ENCODE data around the gene TRIM8.

TRIM8 gene

DNA sequence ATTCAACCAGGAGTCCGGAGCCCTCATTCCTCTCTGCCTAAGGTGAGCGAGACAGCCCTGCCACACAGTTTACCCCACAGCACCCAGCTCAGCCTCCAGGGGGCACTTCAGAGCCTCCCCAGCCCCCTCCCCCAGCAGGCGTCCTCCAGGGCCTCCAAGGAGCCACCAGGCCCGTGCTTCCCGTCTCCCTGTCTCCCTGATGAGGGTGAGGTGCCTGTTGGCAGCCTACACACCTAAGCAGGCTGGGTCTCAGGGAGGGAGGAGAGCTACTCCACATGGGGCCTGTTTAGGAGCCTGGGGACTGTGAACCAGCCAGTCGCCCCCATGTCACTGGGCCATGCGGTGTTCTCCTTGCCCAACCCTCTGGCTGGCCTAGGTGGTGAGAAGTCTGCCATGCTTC is 28.9 kb upstream of the TRIM8 start:
- H3K4me3 ChIP-seq (ENCODE audit: low read depth, low read length): no peak overlapping the region

DNA sequence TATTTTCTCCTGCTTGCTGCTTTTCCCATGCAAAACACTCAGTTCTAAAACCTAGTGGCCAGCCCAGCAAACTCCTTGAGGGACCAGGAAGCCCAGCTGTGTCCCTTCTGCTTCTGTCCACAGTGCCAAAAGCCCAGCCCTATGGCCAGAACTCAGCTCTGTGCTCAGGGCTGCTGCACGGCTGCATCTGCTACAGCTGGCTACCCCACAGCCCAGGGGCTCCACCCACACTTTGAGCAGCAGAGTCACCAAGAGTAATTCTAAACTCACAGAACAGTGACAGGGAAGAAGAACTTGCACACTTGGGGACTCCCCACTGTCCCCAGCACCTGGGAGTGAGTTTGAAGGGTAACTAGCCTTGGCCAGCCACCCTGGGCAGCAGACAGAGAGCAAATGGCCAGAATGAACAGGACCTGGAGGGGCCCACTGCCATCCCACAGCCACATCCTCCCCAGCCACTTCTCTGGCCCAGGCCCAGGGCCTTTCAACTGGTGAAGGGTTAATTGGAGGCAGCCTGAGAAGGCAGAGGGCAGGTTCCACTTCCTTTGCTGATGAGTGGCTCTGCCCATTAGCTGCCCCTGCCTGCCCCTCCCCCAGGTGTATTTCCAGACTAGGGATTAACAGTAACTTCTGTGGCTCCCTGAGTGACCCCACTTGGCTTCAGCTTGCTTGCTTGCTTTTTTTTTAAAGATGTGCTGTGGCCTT is 28.1 kb upstream of the TRIM8 start:
- no peak overlapping the region for H3K4me3 ChIP-seq (ENCODE audit: low read depth, low read length)

DNA sequence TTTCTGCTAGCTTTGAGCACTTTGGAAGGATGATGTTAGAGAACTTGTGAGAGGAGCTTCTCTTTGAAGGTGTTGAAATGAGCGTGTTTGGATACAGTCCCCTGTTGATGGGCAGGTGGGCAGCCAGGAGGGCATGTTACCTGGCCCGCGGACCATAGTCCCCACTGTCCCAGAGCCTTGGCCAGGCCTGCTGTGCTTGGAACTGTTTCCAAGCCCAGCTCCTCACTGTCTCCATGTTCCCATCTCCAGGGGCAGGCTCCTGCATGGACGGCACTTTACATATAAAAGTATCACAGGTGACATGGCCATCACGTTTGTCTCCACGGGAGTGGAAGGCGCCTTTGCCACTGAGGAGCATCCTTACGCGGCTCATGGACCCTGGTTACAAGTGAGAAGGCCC is 27.2 kb upstream of the TRIM8 start:
- no peak overlapping the region for H3K4me3 ChIP-seq (ENCODE audit: low read depth, low read length)

GRCh38 chr10:102617816-102618215 is 26.5 kb upstream of the TRIM8 start:
- no peak overlapping the region for H3K4me3 ChIP-seq (ENCODE audit: low read depth, low read length)

DNA sequence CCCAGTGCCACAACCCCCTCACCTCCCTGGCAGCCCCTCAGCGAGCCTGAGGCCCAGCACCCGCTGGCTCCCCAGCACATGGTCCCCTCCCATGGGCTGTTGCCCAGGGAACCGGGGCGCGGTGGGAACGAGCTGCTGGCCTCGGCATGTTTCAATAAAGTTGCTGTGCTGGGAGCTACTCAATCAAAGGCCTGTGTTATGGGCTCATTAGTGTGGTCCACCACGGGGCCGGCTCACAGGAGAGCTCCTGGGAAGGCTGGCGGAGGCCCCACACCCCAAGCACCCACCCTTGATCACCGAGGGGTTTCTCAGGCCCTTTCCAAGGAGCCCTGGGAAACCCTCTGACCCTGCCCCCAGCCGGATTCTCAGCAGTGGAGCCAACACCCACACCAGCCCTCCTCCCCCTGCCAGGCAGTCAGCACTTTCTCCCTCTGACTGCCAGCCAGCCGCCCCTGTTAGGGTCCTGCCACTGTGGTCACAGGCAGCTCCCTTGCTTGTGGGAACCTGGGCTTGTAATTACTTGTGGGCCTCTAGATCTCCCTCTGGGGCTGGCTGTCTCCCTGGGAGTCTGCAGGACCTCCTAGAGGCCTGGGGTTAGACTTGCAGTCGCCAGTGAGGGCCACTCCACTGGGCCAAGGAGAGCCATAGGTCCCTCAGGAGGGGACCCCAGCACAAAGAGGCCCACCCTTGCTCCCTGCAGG is 24.8 kb upstream of the TRIM8 start:
- H3K4me3 ChIP-seq (ENCODE audit: low read depth, low read length): no peak overlapping the region

- no peak overlapping the region for H3K4me3 ChIP-seq (ENCODE audit: low read depth, low read length)
Measured at GRCh38 chr10:102620138-102620590, 24.1 kb upstream of the TRIM8 start.

DNA sequence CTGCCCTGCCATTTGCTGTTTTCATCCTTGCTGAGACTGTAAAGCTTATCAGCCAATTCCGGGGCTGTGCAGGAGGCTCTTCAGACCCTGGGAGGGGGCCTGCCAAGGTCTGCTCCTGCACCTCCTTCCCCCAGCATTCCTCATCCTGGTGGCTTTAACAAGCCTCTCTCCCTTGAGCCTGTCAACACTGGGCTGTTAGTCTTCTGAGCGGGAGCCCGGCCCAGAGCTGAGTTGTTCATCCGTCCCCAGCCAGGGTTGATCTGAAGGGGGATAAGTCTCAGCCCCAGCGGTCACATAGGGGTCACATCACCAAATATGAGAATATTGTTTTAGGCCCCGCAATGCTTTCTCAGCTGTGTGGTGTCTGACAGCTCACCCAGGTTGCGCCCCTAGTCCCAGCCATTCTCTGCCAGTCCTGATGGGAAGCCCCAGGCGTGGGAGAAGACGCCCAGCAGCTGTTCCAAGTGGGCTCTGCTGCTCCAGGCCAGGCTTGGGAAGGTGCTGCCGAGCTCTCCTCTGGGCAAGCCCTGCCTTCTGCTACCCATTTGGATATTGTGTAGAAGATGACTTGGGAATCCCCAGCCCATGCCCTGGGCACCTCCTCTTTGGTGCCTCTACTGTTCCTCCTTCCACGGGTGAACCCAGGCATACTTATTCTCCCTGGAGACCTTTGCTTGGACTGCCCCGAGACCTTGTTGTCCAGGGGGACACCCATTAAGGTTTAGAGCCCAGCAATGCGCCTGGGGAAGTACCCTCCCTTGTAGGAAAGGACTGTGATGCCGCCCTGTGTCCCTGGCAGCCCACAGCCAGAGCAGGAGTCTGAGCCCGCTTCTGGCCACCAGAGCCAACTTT is 23.5 kb upstream of the TRIM8 start:
- H3K4me3 ChIP-seq (ENCODE audit: low read depth, low read length): no peak overlapping the region

- H3K4me3 ChIP-seq (ENCODE audit: low read depth, low read length): no peak overlapping the region
Measured at GRCh38 chr10:102621443-102622325, 22.6 kb upstream of the TRIM8 start.

DNA sequence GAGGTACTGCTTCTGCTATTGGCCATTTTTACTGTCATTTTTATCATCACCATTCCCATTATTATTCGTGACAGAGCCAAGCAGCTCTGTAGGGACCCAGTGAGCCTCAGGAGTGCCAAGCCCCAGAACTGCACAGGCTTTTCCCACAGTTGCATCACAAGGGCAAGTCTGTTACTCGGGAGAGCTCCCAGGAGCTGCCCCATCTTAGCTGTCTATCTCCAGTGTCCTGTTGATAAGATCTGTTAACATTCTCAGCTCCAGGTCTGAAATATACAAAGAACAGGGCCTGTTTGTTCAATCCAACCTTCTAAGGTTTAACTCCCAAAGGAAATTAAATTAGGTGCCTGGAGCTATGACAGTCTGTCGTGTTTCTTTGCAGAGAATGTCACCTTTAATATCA is 20.2 kb upstream of the TRIM8 start:
- H3K4me3 ChIP-seq (ENCODE audit: low read depth, low read length): no peak overlapping the region

GRCh38 chr10:102624751-102625645 is 19.3 kb upstream of the TRIM8 start:
- H3K4me3 ChIP-seq (ENCODE audit: low read depth, low read length): no peak overlapping the region

GRCh38 chr10:102626026-102626685 is 18.1 kb upstream of the TRIM8 start:
- H3K4me3 ChIP-seq (ENCODE audit: low read depth, low read length): no peak overlapping the region

- H3K4me3 ChIP-seq (ENCODE audit: low read depth, low read length): no peak overlapping the region
Measured at GRCh38 chr10:102627291-102627735, 17.0 kb upstream of the TRIM8 start.

DNA sequence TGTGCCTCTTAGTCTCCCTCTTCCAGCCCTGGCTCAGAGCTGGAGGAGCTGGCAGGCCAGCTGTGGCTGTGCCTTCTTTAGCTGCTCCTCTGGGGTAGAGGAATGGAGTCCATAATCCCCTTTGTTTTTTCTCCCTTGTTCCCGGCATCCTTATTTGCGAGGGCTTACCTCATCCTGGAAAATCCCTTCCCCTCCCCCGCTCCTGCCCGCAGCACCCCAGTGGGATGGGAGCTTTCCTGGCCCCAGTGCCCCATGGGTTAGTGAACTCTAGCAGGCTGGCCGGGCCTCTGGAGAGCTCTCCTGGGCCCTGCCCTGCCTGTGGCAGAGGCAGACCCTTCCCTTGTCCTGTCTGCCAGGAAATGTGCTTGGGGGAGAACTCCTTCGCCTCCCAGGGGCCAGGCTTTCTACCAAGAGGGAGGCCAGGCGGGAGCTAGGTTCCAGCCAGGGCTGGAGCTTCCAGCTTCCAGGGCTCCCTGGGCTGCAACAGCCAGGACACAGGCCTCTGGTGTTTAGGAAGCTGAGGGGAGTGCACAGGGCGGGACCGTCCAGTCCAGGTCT is 16.5 kb upstream of the TRIM8 start:
- no peak overlapping the region for H3K4me3 ChIP-seq (ENCODE audit: low read depth, low read length)

DNA sequence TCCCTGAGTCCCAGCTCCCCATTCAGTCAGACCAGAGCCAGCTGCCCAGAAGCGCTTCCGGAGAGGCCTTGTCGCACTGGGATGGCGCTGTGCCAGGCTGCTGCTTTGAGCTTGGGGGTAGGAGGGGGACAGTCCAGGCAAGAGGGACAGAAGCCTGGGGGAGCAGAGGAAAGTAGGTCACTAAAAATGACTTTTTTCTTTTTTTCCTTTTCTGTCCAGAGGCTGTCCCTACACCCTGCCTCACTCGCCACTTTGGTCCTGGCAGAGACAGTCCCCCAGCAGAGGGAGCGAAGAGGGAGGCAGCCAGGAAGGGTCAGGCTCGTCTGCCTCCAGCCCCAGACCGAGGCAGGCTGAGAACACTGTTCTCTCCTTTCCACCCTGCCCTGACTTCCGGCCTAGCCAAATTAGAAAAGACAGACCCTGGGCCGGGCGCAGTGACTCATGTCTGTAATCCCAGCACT is 15.8 kb upstream of the TRIM8 start:
- no peak overlapping the region for H3K4me3 ChIP-seq (ENCODE audit: low read depth, low read length)

DNA sequence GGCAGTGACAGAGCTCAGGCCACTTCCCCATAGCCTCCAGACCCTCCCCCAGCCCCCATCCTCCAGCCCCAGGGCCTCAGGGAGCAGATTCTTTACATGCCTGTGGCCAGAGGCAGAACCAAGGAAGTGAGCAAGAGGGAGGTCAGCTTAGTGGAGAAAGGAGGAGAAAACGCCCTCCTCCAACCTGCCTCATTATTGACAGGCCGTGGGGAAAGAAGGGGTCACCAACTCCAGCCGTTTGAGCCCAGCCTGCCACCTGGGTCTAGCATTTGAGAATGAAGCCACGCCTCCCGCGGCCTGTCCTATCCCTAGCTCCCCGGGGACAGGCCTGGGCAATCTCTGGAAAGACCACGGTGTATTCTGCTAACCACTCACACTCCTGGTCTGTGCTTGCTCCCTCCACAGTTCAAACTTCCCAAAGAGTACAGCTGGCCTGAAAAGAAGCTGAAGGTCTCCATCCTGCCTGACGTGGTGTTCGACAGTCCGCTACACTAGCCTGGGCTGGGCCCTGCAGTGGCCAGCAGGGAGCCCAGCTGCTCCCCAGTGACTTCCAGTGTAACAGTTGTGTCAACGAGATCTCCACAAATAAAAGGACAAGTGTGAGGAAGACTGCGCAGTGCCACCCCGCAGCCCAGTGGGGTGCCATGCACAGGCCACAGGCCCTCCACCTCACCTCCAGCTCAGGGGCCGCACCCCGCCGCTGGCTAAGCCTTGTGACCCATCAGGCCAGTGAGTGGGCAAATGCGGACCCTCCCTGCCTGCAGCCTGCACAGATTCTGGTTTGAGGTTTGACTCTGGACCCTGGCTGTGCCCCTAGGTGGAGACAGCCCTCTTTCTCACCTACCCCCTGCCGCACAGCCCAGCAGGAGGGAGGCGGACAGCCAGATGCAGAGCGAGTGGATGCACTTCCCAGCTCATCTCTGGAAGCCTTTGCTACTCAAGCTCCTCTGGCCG is 14.3 kb upstream of the TRIM8 start:
- H3K4me3 ChIP-seq (ENCODE audit: low read depth, low read length): no peak overlapping the region

- H3K4me3 ChIP-seq (ENCODE audit: low read depth, low read length): no peak overlapping the region
Measured at GRCh38 chr10:102630663-102631062, 13.6 kb upstream of the TRIM8 start.

GRCh38 chr10:102631525-102632393 is 12.5 kb upstream of the TRIM8 start:
- no peak overlapping the region for H3K4me3 ChIP-seq (ENCODE audit: low read depth, low read length)

Data from iPS-11a (cell line).